Type B pancreatic cell (in vitro differentiated cells): ENCODE results near the gene SMIM41. TPM values are rescaled to one million over a fixed set of nuclear protein-coding genes. Genes with fewer than 3 reads are reported as not detected.

ENCODE experiments used
- DNase-seq: peaks from one replicate; pipeline ENCODE4 v3.0.0; 2021; ENCODE audit warnings: mixed read lengths; ENCODE audit not compliant: unreplicated experiment; ENCODE audit errors: extremely low spot score
- H3K27ac Mint-ChIP-seq: 2 replicates; pipeline ENCODE4 v1.8.0; 2021; ENCODE audit warnings: mild to moderate bottlenecking, mixed read lengths
- H3K27me3 Mint-ChIP-seq: 2 replicates; pipeline ENCODE4 v1.8.0; 2021; ENCODE audit warnings: mixed read lengths
- H3K36me3 Mint-ChIP-seq: 2 replicates; pipeline ENCODE4 v1.8.0; 2021; ENCODE audit warnings: mixed read lengths
- H3K4me1 Mint-ChIP-seq: one replicate; pipeline ENCODE4 v1.8.0; 2021; ENCODE audit warnings: mixed read lengths; ENCODE audit not compliant: unreplicated experiment
- H3K4me3 Mint-ChIP-seq: 2 replicates; pipeline ENCODE4 v1.8.0; 2021; ENCODE audit warnings: mild to moderate bottlenecking, mixed read lengths
- H3K9me3 Mint-ChIP-seq: 2 replicates; pipeline ENCODE4 v1.8.0; 2021; ENCODE audit warnings: mixed read lengths
- total RNA-seq: library from RNA; stranded (reverse); gene quantifications from 2 replicates; pipeline ENCODE4 v1.2.1, GENCODE V29; 2021; ENCODE audit warnings: low replicate concordance
- TF ChIP-seq, protein P1 (sequence below): fragments of 200-600 bp; sonication (generic); conservative IDR thresholded peaks from 2 replicates; pipeline ENCODE4 v1.5.0; 2021; ENCODE audit warnings: antibody characterized with exemption, mild to moderate bottlenecking

Gene SMIM41
- total RNA-seq, 1 donor from 2014 or later = not detected

DNA sequence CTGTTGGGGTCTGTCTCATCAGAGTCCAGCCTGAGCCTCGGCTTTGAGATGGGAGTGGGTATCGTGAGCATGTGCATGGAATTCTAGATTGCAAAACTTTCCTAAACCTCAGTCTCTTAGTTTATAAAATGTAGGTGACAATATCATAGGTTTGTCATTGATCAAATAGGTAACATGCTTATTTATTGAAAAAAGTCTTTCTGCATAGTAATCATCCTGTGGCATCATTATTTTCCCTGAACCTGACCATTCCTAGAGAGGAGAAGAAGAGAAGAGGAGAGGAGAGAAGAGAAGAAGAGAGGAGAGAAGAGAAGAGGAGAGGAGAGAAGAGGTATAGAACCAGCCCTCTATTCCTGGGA is 4.1 kb downstream of the SMIM41 start:
- Mint-ChIP-seq H3K36me3 (peaks cover 4% of the 10 kb centered on the region), H3K27ac (no peak overlapping the region), H3K4me1 (peaks cover 16% of the 10 kb centered on the region), H3K4me3 (no peak overlapping the region), H3K9me3 (no peaks in the 10 kb centered on the region), H3K27me3 (peaks cover 34% of the 10 kb centered on the region)
- TF ChIP-seq, protein P1, sequence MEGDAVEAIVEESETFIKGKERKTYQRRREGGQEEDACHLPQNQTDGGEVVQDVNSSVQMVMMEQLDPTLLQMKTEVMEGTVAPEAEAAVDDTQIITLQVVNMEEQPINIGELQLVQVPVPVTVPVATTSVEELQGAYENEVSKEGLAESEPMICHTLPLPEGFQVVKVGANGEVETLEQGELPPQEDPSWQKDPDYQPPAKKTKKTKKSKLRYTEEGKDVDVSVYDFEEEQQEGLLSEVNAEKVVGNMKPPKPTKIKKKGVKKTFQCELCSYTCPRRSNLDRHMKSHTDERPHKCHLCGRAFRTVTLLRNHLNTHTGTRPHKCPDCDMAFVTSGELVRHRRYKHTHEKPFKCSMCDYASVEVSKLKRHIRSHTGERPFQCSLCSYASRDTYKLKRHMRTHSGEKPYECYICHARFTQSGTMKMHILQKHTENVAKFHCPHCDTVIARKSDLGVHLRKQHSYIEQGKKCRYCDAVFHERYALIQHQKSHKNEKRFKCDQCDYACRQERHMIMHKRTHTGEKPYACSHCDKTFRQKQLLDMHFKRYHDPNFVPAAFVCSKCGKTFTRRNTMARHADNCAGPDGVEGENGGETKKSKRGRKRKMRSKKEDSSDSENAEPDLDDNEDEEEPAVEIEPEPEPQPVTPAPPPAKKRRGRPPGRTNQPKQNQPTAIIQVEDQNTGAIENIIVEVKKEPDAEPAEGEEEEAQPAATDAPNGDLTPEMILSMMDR = no peak
- DNase-seq = no peak

DNA sequence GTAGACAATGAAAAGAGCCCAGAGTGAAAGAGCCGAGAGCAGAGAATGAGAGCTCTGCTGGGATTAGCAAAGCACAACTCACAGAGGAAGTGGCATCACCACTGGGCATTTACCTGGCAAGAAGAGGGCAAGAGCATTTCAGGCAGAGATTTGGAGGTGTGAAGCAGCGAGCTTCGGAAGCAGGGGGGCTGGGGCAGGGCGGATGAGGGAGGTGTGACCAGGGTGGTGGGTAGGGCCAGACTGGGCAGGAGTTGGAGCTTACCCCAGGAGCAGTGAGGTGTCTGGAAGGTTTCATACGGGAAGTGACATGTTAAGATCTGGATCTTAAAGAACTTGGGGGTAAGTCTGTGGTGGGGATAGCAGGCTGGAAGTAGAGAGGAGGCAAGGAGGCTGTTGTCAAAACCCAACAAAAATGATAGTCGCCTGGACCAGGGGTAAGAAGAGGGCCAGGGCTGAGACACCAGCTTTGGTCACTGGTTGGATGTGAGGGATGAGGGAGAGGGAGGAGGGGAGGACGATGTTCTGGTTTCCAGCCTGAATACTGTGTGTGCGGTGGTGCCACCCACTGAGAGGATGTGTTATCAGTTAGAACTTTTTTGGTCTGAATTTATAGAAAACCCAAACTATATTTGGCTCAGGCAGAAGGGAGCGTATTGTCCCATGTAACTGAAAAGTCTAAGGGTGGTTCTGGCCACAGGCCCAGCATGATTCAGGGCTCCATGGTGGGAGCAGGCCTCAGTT is 5.2 kb downstream of the SMIM41 start:
- Mint-ChIP-seq H3K36me3 (no peaks in the 10 kb centered on the region), H3K9me3 (no peaks in the 10 kb centered on the region), H3K4me3 (no peak overlapping the region), H3K27me3 (peaks cover 43% of the 10 kb centered on the region), H3K4me1 (peaks cover 16% of the 10 kb centered on the region), H3K27ac (no peak overlapping the region)
- no peak for DNase-seq
- TF ChIP-seq, protein P1 = no peak

DNA sequence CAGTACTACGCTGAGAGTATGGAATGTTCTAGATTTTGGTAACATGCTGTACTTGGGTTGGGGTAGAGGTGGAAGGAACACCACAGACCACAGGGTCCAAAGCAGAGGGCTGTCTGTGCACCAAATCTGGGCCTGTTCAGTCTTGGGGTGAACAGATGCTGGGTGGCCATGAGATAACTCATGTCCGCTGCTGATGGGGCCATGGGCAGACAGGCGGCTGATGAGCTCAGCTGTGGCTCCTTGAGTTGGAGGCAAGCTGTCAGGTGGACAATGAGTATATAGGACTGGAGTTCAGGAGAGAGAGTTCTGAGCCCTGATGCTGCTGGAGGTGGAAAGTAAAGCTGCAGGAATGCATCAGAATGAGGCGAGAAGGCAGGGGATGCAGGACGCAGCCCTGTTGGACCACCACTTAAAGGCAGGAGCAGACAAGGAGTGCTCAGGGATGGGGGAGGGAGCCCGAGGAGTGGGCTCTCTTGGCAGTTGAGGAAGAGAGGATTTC is 6.2 kb downstream of the SMIM41 start:
- no peak overlapping the region for H3K27ac Mint-ChIP-seq
- DNase-seq = no peak
- no peak overlapping the region for H3K4me3 Mint-ChIP-seq
- H3K27me3 Mint-ChIP-seq = peaks cover 53% of the 10 kb centered on the region
- TF ChIP-seq, protein P1 = no peak
- peaks cover 16% of the 10 kb centered on the region for H3K4me1 Mint-ChIP-seq
- no peaks in the 10 kb centered on the region for H3K36me3 Mint-ChIP-seq
- no peaks in the 10 kb centered on the region for H3K9me3 Mint-ChIP-seq

DNA sequence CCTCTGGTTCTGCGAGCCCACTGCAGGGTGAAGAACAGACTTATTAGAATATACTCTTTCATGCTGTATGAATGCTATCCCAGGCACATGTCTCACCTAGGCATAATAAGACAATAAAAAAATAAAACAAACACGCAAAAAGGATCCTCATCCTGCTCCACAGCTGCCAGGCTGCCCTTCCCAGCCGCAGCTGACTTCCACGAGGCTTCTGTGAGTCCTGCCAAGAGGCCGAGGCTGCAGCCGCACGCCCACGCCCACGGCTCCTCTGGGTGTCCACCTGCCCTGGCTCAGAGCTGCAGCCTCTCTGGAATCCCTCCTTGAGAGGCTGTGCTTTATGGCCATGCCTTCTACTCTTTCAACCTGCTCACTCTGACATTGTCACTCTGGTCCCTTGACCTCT is 6.9 kb downstream of the SMIM41 start:
- H3K4me1 Mint-ChIP-seq = peaks cover 16% of the 10 kb centered on the region
- H3K4me3 Mint-ChIP-seq = no peak overlapping the region
- TF ChIP-seq, protein P1 = no peak
- DNase-seq = no peak
- H3K27ac Mint-ChIP-seq = no peak overlapping the region
- H3K36me3 Mint-ChIP-seq = no peaks in the 10 kb centered on the region
- H3K27me3 Mint-ChIP-seq = peaks cover 59% of the 10 kb centered on the region
- H3K9me3 Mint-ChIP-seq = no peaks in the 10 kb centered on the region

DNA sequence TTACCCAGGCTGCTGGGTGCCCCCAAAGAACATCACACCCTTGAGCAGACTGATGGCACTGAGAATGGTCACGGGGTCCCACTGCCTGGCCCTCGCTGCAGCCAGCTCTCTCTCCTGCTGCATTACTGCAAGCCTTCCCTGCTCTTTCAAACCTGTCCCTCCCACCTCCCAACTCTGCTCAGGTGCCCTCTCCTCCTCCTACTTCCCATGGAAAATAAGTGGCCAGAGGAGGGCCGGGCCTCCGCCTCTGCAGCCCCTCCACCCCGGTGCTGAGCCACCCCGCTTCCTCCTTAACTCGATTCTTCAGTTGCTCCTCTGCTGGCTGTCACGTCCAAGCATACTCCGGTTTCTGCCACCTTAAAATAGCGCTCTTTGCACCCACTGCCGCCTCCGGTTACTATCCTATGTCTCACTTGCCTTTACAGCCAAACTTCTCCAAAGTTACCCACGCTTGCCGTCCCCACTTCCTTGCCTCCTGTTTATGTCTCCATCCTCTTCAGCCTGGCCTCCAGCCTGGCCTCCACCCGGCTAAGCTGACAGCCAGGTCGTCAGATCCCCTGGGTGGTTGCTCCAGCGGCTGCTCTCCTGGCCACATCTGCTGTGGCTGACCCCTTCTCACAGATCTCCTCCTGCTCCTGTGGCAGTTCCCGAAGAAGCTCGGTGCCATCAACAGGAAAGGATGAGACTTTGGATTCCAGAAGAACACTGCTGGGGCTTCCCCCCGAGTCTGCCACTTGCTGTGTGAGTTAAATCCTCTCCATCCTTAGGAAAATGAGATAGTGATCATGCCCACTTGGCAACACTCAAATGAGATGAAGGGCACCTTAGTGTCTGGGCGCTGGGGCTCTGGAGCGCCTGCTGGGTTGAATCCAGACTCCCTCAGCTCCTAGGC is 7.7 kb downstream of the SMIM41 start:
- H3K9me3 Mint-ChIP-seq = no peaks in the 10 kb centered on the region
- no peak overlapping the region for H3K4me3 Mint-ChIP-seq
- peaks cover 9% of the 10 kb centered on the region for H3K4me1 Mint-ChIP-seq
- no peak for DNase-seq
- H3K27ac Mint-ChIP-seq = no peak overlapping the region
- H3K36me3 Mint-ChIP-seq = no peaks in the 10 kb centered on the region
- TF ChIP-seq, protein P1 = no peak
- H3K27me3 Mint-ChIP-seq = peaks cover 67% of the 10 kb centered on the region
